HG03097 (cell line): ENCODE measurements around the gene PNPLA7.
"Not testable (repeated sequence)": the region's sequence is repeated elsewhere in the genome, so short reads cannot be mapped to it uniquely, and the experiment has no call there.

Source experiments
- ATAC-seq: cut with Tn5 transposase; IDR thresholded peaks from one replicate; pipeline ENCODE4 v1.9.1; 2021; ENCODE audit not compliant: unreplicated experiment, low FRiP score

PNPLA7 gene

DNA sequence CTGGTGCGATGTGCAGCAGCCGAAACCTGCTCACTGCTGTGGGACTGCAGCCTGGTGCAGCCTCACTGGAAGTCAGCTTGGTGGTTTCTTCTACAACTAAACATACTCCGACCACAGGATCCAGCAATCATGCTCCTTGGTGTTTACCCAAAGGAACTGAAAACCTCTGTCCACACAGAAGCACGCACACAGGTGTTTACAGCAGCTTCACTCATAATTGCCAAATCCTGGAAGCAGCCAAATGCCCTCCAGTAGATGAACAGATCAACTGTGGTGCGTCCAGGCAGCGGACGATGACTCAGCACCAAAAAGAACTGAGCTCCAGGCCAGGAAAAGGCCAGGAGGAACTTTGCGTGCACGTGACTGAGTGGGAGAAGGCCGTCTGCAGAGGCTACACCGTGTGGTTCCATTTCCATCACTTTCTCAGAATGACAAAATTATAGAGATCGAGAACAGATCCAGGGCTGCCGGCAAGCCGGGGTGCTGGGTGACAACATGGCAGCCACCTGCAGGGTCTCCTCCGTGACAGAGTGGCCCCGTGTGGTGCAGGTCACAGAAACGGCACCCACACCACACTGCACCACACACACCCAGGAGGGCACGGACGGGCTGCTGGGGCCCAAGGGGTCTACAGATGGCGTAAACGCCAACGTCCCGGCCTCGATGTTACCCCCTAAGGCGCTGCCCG lies 68.0 kb downstream of the PNPLA7 start:
- peak; percentile 64 for ATAC-seq

DNA sequence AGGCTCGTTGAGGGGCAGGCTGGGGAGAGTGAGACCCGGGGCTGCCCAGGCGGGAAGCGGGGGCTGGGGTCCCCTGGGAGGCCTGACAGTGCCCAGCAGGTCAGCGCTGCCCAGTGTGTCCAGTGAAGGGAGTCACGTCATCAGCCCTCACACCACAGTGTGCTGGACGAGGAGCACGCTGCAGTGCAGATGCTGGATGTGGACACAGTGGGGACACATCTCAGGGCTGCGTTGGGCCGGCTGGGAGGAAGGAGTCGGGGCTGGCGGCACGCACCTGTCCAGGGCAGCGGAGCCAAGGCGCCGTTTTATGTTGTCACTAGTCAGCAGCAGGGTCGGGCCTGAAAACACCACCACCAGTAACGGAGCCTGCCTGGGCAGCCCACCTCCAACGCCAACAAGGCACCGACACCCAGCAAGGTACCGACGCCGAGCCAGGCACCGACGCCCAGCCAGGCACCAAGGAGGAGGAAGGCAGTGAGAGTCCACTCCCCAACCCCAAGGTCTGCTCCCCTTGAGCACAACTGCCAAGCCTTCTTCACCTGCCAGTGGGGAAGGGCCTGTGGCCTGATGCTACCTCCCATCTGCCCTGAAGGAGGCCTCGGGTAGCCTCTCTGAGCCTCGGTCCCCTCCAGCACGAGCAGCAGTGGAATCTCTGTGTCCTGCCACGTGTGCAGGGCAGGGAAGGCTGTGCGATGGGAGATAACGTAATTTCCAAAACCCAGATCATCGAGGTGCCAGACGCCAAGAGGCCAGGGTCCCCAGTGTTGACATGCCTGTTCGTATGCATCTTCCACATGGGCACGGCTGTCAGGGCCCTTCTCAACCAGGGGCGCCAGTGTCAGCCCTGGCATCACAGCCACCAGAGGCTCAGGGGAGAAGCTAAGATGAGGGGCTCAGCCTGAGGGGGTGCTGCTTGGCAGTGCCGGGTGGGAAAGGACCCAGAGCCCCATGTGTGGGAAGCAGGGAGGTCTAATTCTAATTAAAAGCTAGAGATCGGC lies 69.2 kb downstream of the PNPLA7 start:
- no peak for ATAC-seq

DNA sequence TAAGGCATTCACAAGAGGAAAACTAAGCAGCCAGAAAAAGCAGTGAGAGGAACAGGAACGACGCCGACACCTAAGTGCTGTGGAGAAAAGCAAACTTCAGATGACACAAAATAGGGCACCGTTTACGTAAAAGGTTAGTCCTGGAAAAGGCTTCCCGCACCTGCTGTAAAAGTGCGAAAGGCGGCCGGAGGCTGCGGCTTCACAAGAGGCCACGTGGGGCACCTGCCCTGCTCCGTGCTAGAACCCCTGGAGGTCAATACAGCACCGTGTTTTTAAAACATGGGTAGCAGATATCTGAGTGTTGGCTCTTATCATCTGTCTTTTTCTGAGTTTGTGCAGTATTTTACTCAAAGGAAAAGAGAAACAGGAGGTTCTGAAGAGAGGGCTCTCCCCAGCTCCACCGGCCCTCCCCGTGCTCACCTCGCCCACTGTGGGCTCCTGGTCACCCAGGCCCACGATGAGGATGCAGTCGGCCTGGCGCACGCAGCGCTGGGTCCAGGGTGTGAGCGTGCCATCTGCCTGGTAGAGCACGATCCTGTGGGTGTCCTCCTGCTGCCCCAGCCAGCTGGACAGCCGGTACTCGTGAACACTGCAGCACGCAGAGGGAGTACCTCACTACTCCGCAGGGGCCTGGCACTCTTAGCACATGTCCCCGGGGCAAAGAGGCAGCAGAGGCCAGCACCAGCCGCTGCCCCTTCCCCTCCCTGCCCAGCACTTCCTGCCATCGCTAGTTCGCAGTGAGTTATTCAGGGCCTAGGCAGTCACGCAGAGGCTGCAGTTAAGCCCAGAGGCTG lies 70.1 kb downstream of the PNPLA7 start:
- no peak for ATAC-seq

DNA sequence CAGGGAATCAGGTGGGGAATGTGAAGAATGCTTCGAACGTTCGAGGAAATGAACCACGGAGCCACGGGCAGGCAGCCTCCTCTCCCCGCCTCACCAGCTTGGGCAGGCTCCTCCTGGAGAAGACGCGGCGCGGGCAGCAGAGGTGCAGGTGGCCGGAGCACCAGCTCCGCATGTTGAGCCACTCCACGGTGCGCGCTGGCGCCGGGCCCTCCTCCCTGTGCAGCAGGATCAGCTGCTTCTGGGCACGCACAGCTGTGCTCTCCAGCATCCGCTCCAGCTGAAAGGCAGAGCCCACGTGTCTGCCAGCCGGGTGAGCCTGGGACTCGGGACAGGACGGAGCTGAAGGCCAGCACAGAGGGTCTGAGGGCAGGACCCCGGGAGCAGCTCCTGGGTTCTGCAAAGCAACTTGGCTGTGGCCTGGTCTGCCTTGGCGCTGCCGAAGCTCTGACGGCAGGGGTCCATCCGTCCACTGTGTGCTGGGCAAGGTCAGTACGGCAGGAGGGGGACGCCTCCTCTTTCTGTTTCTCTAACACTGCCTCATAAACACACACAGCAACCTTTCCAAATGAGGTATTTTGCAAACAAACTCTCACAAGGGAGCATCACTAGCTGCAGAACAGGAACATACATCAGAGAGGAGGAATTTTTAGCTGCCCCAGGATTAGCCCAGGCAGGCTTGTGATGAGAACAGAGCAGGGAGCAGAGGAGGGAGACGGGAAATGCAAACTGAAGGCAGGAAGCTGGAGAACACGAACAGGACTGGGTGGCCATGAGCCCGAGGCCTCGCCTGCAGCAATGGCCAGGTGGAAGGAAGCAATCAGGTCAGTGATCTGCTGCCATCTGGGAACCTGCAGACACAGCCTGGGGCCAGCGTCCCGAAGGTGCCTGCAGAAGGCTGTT lies 71.0 kb downstream of the PNPLA7 start:
- ATAC-seq, result no peak

DNA sequence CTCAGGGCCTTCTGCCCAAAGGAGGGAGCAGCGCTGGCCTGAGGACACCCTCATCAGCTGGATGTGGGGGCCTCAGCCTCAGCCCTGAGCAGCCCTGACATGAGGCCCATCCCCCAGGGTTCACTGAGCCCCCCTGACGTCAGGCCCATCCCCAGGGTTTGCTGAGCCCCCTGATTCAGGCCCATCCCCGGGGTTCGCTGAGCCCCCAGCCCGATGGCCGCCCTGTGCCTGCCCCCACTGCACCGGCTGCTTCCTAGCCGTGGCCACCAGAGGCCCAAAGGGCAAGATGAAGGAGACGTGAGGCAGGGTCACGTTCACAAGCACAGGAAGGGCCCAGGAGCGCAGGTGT lies 71.6 kb downstream of the PNPLA7 start:
- ATAC-seq, result no peak

DNA sequence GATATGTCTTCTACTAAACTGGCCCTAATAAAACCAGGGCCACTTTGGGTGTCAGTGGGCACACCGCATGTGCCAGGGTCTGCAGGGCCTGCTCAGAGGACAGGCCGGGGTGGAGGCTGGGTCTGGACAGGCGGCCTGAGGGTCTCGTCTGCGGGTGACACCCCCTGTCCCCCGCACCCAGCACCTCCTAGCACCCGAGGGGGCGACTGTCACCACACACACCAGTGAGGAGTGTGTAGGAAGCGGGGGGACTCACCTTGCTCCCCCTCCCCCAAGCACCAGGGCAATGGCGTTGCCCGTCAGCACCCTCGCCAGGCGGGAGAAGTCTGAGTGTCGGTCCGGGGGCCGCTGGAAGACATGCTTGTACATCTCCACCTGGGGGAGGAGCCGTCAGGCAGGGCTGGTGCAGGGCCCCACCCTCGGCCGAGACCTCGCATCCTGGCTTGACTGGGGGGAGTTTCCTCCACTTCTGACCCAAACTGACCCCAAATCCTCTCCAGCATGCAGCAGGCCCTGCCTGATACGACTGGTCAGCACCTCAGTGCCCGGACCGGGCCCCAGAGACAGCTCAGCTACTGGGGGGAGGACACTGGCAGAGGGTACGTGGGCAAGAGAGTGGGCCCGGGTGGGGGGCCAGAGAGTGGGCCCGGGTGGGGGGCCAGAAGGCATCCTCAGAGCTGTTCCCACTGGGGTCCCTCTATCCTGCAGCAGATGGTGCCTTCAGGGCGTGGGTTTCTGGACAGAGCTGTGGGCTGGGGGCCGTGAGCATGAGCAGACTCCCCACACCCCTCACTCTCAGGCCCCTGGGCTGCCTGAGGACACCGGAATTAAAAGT lies 72.2 kb downstream of the PNPLA7 start:
- ATAC-seq, result no peak

DNA sequence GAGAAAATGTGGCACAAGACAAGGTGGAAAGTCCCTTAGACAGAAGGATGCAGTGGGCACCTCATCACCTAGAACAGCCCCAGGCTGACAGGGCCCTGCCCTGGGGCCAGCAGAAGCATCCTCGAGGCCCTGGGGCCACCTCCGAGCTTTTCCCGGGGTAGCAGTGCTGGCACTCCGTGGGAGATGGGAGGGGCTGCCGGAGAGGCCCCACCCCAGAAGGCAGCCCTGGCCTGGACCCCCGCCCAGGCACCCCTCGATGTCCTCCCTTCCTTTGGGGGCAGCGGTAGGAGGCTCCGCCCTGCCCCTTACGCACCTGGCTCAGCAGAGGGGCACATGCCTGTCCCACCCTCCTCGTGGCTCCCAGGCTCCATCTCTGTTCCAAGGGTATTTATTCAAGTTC lies 73.3 kb downstream of the PNPLA7 start:
- no peak for ATAC-seq

DNA sequence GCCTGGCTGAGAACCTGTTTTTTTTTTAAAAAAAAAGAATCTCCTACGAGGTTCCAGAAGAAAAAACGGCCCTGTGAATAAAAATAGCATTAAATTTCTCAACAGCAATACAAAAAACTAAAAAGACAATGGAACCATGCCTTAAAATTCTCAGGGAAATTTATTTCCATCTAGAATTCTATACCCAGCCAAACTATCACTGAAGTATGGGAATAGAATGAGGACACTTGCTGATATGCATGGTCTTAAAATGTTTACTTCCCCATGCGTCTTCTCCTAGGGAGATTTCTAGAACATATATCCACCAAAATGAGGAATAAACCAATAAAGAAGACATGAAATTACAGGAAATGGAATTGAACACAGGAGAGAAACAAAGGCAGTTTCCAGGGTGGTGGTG lies 74.5 kb downstream of the PNPLA7 start:
- ATAC-seq, result no peak

DNA sequence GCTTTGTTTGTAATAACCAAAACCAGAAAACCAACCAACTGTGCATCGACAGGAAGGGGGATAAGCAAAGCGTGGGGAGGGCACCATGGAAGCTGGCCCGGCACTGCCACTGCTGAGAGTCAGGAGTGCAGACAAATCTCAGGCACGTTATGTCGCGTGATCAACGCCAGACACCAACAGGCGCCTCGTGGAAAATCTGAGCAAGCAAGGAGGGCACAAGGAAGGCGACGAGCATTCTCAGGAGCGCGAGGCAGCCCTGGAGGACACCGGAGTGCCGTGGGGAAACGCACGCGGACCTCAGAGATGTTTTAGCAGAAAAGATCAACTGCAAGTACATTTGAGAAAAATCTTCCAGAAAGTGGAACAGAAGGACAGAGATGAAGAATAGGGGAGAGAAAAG lies 75.9 kb downstream of the PNPLA7 start:
- no peak for ATAC-seq

DNA sequence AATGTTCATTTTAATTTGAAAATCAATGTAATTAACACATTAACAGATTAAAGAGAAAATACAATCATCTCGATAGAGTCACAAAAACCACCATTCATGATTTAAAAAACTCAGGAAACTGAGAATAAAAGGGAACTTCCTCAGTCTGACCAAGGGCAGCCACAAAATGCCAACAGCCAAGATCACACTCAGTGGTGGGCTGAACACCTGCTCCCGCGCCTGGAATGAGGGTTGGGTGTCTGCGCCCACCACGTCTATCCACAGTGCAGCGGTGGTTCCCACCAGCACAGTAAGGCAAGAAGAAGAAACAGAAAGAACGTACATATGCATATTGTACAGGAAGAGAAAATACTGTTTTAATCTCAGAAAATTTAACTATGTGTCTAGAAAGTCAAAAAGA lies 79.4 kb downstream of the PNPLA7 start:
- no peak for ATAC-seq

DNA sequence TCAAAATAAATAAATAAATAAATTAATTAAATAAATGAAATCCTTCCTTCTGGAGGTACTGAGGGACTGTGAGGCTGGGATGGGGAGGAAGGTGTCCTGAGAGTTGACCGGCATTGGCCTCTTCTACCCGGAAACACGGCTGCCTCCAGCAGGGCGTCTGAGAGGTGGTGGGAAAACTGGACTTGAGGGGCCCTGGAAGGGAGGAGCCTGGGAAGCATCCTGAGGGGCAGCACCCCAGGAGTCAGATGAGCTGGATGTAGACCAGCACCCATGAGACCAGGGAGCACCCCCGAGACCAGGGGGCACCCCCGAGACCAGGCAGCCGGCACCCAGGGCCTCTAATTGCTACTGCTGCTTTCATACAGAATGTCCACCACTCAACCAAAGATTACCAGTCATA lies 82.3 kb downstream of the PNPLA7 start:
- ATAC-seq, result no peak

DNA sequence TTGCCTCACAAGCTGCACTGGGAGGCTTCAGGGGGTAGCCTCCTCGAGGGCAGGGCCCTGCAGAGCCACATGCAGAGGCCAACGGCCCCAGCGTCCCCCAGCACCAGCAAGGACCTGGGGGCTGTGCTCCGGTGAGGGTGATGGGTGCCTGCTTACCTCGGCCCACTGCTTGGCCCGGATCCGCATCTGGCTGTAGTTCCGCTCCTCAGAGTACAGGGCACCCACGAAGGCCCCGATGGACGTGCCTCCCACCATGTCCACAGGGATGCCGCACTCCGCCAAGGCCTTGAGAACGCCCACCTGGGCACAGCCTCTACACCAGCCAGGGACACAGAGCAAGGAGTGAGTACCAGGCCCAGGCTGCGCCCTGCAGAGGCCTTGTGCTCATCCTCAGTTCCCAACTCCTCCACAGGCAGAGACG lies 83.0 kb downstream of the PNPLA7 start:
- ATAC-seq, result no peak

DNA sequence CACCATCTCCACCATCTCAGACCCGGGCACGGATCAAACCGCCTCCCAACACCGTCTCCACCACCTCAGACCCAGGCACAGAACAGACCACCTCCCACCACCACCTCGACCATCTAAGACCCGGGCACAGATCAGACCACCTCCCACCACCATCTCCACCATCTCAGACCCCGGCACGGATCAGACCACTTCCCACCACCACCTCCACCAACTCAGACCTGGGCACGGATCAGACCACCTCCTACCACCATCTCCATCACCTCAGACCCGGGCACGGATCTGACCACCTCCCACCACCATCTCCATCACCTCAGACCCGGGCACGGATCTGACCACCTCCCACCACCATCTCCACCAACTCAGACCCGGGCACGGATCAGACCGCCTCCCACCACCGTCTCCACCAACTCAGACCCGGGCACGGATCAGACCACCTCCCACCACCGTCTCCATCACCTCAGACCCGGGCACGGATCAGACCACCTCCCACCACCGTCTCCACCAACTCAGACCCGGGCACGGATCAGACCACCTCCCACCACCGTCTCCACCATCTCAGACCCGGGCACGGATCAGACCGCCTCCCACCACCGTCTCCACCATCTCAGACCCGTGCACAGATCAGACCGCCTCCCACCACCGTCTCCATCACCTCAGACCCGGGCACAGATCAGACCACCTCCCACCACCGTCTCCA lies 83.7 kb downstream of the PNPLA7 start:
- not testable (repeated sequence) for ATAC-seq

DNA sequence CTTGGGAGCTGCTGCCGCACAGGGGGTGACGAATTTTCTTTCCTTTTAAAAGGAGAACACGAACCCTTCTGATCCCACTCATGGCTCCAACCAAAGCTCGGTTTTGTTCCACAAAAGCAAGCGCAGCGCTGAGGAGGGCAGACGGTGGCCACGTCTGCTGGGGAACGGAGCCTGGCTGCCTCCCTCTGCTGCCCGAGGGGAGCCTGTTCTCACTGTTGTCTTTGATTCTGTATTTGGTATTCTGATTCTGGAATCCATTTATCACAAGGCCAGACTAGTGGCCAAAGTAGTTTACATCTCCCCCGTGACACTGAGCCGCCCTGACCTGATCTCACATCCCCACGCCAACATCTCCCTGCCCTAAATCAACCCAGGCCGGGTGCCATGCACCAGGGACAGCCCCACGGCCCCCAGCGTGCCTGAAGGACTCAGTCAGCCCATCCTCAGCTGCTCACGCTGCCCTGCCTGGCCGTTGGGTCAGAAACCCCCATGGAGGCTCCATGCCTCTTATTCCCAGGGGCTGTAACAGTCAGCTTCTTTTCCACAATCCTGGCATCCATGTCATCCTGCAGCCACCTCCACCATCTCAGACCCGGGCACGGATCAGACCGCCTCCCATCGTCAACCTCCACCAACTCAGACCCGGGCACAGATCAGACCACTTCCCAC lies 84.3 kb downstream of the PNPLA7 start:
- ATAC-seq, result no peak

DNA sequence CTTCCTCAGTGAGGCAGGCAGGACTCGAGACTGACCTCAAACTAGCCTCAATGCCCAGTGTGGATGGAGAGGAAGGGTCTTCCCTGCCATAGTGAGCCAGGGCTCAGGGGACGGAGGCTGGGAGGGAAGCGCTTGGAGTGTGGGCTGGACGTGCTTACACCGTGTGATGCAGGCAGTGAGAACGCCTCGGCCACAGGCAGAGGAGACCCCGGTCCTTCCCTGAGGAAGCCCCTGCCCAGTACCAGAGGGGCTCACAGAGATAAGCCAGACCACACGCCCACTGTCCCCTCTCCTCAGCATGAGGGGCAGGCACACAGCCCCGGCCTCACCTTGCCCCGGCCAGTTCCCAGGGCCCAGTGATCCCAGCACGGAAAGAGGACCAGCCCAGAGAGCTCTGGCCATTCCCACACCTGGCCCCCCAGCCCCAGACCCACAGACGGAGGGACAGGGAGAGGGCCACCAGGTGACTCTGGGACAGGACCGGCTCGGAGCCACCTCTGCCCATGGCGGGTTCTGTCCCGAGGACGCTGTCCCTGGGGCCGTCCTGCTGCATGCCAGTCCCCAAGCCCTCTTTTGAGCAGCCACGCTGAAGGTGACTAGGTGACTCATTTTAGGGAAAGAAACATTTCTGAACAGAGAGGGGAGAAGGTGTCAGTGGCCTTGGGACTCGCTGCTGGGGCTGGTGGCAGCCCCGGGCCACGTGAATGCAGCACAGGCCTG lies 85.0 kb downstream of the PNPLA7 start:
- no peak for ATAC-seq

DNA sequence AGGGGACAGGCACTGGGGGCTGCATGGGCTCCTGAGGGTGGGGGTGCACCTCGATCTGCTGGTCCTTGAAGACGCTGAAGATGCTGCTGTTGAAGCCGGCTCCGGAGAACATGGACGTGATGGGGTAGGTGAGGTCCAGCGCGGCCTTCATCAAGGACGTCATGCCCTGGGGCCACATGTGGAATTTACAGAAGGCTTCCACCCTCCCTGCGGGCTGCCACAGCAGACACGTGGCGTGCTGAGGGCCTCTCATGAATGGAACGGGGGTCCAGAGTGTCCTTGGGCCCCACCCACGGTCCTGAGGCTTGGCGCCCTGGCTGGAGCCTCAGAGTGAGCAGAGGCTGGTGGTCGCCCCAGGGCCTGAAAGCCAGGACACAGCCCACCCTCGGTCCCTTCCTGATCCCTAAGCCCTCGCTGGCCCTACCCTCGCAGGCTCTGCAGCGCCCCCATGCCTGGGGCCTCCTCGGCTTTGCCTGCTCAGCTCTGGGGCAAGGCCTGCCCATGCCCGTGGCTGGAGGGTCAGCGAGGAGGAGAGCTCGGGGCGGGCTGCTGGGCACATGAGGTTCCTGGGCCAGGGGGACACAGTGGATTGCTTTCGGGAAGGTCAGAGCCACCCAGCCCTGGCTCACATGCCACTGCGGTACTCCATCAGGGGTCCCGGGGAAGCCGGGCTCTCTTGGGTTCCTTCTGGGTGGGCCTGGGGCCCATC lies 85.8 kb downstream of the PNPLA7 start:
- no peak for ATAC-seq

DNA sequence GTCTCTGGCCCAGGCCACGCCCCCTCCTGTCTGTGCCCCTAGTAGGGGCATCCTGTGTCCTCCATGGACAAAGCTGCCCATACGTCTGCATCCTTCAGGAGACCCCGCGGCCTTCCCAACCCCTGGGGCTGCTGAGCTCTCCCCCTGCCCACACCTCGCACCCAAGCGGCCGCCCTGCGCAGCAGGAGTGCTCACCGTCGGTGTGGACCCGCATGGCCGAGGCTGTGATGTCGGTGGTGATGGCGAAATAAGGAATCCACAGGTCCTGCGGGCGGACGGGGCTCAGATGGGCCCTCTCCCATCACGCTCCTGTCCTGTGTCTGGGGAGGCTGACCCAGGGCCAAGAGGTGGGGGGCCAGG lies 86.3 kb downstream of the PNPLA7 start:
- no peak for ATAC-seq
